DMS53 (cell line): ENCODE measurements around the gene MICU1.
"Not testable (repeated sequence)": the region's sequence is repeated elsewhere in the genome, so short reads cannot be mapped to it uniquely, and the experiment has no call there.

ENCODE experiments used
- DNase-seq: peaks from one replicate; lab custom pipeline; 2025; lab: John Stamatoyannopoulos, UW

Gene MICU1

GRCh38 chr10:72625608-72626443 lies at the start of gene MICU1:
Gene MICU1, minus strand, starts transcription at chr10:72626079. Its CDS starts 59,286 bp downstream, at chr10:72566793.
- peak; percentile 98 for DNase-seq

GRCh38 chr10:72674174-72674573 lies 48.3 kb upstream of the MICU1 start:
- DNase-seq: not testable (repeated sequence)

- DNase-seq: no peak
These were observed 47.4 kb upstream of the MICU1 start for GRCh38 chr10:72673280-72673679.

GRCh38 chr10:72667207-72667864 lies 41.5 kb upstream of the MICU1 start:
- DNase-seq: no peak

- DNase-seq: no peak
These were observed 40.0 kb upstream of the MICU1 start for GRCh38 chr10:72665925-72666324.

- no peak for DNase-seq
These were observed 38.1 kb upstream of the MICU1 start for GRCh38 chr10:72663971-72664370.

GRCh38 chr10:72661431-72661830 lies 35.6 kb upstream of the MICU1 start:
- no peak for DNase-seq

GRCh38 chr10:72660220-72660619 lies 34.3 kb upstream of the MICU1 start:
- no peak for DNase-seq

GRCh38 chr10:72659694-72660093 lies 33.8 kb upstream of the MICU1 start:
- peak; percentile 42 for DNase-seq

- DNase-seq: peak; percentile 9
These were observed 33.0 kb upstream of the MICU1 start for GRCh38 chr10:72658696-72659400.

GRCh38 chr10:72654720-72655119 lies 28.8 kb upstream of the MICU1 start:
- no peak for DNase-seq

GRCh38 chr10:72653383-72654096 lies 27.7 kb upstream of the MICU1 start:
- DNase-seq: no peak

GRCh38 chr10:72649291-72649690 lies 23.4 kb upstream of the MICU1 start:
- no peak for DNase-seq

GRCh38 chr10:72648301-72648700 lies 22.4 kb upstream of the MICU1 start:
- DNase-seq: no peak

GRCh38 chr10:72646971-72647370 lies 21.1 kb upstream of the MICU1 start:
- not testable (repeated sequence) for DNase-seq

GRCh38 chr10:72645263-72645858 lies 19.5 kb upstream of the MICU1 start:
- DNase-seq: peak; percentile 43

- no peak for DNase-seq
These were observed 16.4 kb upstream of the MICU1 start for GRCh38 chr10:72642318-72642717.

- no peak for DNase-seq
These were observed 13.6 kb upstream of the MICU1 start for GRCh38 chr10:72639441-72639873.

- peak; percentile 95 for DNase-seq
These were observed 12.9 kb upstream of the MICU1 start for GRCh38 chr10:72638586-72639440.

- DNase-seq: peak; percentile 12
These were observed 11.5 kb upstream of the MICU1 start for GRCh38 chr10:72637398-72637857.
